ENCODE measurements around the gene YBX1.

The YBX1 gene

DNA sequence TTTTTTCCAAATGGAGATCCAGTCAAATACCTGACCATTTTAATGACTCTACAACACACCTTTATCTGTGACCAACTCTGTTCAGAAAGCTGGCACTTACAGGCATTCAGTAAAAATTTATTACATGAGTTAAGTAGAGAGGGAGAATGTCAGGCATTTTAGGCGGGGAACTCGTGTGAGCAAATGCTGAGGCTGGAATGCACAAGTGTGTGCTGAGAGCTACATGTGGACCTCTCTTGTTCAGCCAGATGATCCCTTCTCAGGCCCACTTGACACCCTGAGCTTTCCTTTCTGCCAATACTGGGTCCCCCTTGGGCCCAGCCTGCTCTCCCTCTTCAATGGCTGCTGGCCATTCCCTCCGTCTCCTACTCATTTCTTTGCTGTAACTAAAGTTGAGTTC is 12.3 kb upstream of the YBX1 start:
- H3K79me2 ChIP-seq (ENCODE audit: control insufficient read depth, low read length) = no peaks in the 10 kb centered on the region
- no peaks in the 10 kb centered on the region for H3F3A ChIP-seq (ENCODE audit: control insufficient read depth, insufficient read depth)
- peaks cover 79% of the 10 kb centered on the region for H3K36me3 ChIP-seq (ENCODE audit: control insufficient read depth, low read length)
- H3K9me3 ChIP-seq (ENCODE audit: control insufficient read depth, insufficient read depth, low read length) = no peaks in the 10 kb centered on the region
- no peaks in the 10 kb centered on the region for H3K27me3 ChIP-seq (ENCODE audit: control insufficient read depth, low read length)
- H3K27ac ChIP-seq (ENCODE audit: low read depth, low read length) = no peak overlapping the region
- no peaks in the 10 kb centered on the region for H4K20me1 ChIP-seq (ENCODE audit: control insufficient read depth, insufficient read depth, low read depth, low read length)
- no peak overlapping the region for H3K4me3 ChIP-seq (ENCODE audit: low read length)
- no peaks in the 10 kb centered on the region for H3K9me2 ChIP-seq (replicated peaks; ENCODE audit: control insufficient read depth, low read length)
- TF ChIP-seq EZH2phosphoT487 (IDR thresholded peaks at IDR 0.05; ENCODE audit: borderline replicate concordance, low read length) (no peak), CTCF (IDR thresholded peaks at IDR 0.05; ENCODE audit: low read depth, low read length, poor library complexity, severe bottlenecking) (no peak)
- no peak overlapping the region for H3K4me2 ChIP-seq (ENCODE audit: low read length)
- peaks cover 17% of the 10 kb centered on the region for H3K4me1 ChIP-seq (ENCODE audit: control insufficient read depth, low read length)

- peaks cover 22% of the 10 kb centered on the region for H3K4me1 ChIP-seq (ENCODE audit: control insufficient read depth, low read length)
- no peak overlapping the region for H3K4me2 ChIP-seq (ENCODE audit: low read length)
- no peaks in the 10 kb centered on the region for H3K9me2 ChIP-seq (replicated peaks; ENCODE audit: control insufficient read depth, low read length)
- H3K4me3 ChIP-seq (ENCODE audit: low read length) = no peak overlapping the region
- H3K27ac ChIP-seq (ENCODE audit: low read depth, low read length) = no peak overlapping the region
- no peaks in the 10 kb centered on the region for H3K9me3 ChIP-seq (ENCODE audit: control insufficient read depth, insufficient read depth, low read length)
- no peak for TF ChIP-seq CTCF (IDR thresholded peaks at IDR 0.05; ENCODE audit: low read depth, low read length, poor library complexity, severe bottlenecking)
- TF ChIP-seq EZH2phosphoT487 (IDR thresholded peaks at IDR 0.05; ENCODE audit: borderline replicate concordance, low read length) = no peak
- H3K27me3 ChIP-seq (ENCODE audit: control insufficient read depth, low read length) = no peaks in the 10 kb centered on the region
- peaks cover 79% of the 10 kb centered on the region for H3K36me3 ChIP-seq (ENCODE audit: control insufficient read depth, low read length)
- no peaks in the 10 kb centered on the region for H4K20me1 ChIP-seq (ENCODE audit: control insufficient read depth, insufficient read depth, low read depth, low read length)
- no peaks in the 10 kb centered on the region for H3F3A ChIP-seq (ENCODE audit: control insufficient read depth, insufficient read depth)
- H3K79me2 ChIP-seq (ENCODE audit: control insufficient read depth, low read length) = no peaks in the 10 kb centered on the region
These were observed 11.8 kb upstream of the YBX1 start for GRCh38 chr1:42670425-42670824.

- H3K36me3 ChIP-seq (ENCODE audit: control insufficient read depth, low read length) = peaks cover 53% of the 10 kb centered on the region
- TF ChIP-seq EZH2phosphoT487 (IDR thresholded peaks at IDR 0.05; ENCODE audit: borderline replicate concordance, low read length) (no peak), CTCF (IDR thresholded peaks at IDR 0.05; ENCODE audit: low read depth, low read length, poor library complexity, severe bottlenecking) (no peak)
- no peak overlapping the region for H3K27ac ChIP-seq (ENCODE audit: low read depth, low read length)
These were observed 8.0 kb upstream of the YBX1 start for GRCh38 chr1:42674214-42674613.

More at GRCh38 chr1:42674214-42674613, 8.0 kb upstream of the YBX1 start:
- Histone ChIP-seq H4K20me1 (ENCODE audit: control insufficient read depth, insufficient read depth, low read depth, low read length) (no peaks in the 10 kb centered on the region), H3K27me3 (ENCODE audit: control insufficient read depth, low read length) (no peaks in the 10 kb centered on the region), H3K4me3 (ENCODE audit: low read length) (no peak overlapping the region), H3K4me1 (ENCODE audit: control insufficient read depth, low read length) (peaks cover 29% of the 10 kb centered on the region), H3K4me2 (ENCODE audit: low read length) (no peak overlapping the region), H3K9me3 (ENCODE audit: control insufficient read depth, insufficient read depth, low read length) (no peaks in the 10 kb centered on the region), H3F3A (ENCODE audit: control insufficient read depth, insufficient read depth) (peaks cover 6% of the 10 kb centered on the region; the same call in 1 of the 2 replicates), H3K79me2 (ENCODE audit: control insufficient read depth, low read length) (no peaks in the 10 kb centered on the region), H3K9me2 (replicated peaks; ENCODE audit: control insufficient read depth, low read length) (no peaks in the 10 kb centered on the region)
